HG02610 (cell line): ENCODE measurements around the gene CDC42BPG.

Experiments used
- ATAC-seq: cut with Tn5 transposase; IDR thresholded peaks from one replicate; pipeline ENCODE4 v1.9.1; 2021; ENCODE audit warnings: mild to moderate bottlenecking, moderate library complexity; ENCODE audit not compliant: unreplicated experiment

Gene CDC42BPG

GRCh38 chr11:64810891-64811272 is 33.6 kb downstream of the CDC42BPG start:
- no peak for ATAC-seq

DNA sequence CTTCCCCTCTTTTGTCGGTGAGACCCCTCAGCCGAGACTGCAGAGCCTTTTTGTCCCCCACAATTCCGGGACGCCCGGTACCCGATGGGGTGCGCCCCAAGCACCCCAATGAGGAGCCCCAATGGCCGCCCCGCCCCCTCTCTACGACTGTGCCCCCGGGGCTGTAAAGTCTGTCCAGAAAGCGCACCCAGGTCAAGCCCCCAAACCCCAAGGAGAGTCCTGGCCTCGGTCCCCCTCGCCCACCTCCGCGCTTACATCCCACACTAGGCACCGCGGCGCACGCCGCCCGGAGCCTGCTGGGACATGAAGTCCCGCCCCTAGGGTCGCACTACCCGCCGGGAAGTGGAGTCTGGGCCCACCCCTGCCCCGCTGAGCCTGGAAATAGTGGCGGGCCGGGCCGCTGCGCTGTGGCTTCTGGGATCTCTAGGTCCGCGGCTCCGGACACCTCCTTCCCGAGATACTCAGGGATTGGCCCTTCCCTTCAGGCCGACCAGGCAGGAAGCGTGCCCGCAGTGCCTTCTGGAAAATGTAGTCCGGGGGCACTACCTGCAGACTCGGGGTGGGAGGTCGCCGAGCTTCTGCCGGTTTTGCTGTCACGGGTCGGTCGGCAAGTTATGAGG is 34.1 kb downstream of the CDC42BPG start, which contains the start of gene MEN1:
Gene MEN1, minus strand, starts transcription at position 281 of the 620 bp plus-strand sequence. CDS start 442 bp downstream, outside the sequence.
- ATAC-seq, result peak; percentile 57

GRCh38 chr11:64809781-64810241 is 34.6 kb downstream of the CDC42BPG start:
- ATAC-seq, result no peak

- ATAC-seq, result no peak
Observed at GRCh38 chr11:64805481-64805880, 39.0 kb downstream of the CDC42BPG start.

- no peak for ATAC-seq
Observed at GRCh38 chr11:64804346-64805210, 39.9 kb downstream of the CDC42BPG start.

DNA sequence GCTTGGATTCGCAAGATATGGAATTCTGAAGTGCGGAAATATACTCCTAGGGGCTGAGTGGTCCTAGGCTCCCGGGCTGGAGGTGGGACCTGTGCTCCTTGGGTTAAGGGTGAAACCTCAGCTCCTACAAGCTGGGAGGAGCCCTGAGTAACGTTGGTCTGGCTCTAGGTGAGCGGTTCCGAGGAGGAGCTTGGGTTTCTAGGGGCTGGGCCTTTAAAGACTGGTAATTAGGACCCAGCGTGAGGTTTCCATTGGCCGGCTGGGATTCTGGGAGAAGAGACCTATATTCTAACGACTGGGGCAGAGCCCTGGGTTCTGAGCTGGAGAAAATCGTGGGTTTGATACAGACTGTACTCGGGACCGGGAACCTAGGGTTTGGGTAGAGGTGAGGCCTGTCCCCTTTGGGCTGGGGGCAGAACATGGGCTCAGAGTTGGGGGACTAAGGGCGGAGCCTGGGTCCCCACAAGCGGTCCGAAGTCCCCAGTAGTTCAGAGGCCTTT is 40.6 kb downstream of the CDC42BPG start:
- ATAC-seq, result no peak

GRCh38 chr11:64803158-64803845 is 41.2 kb downstream of the CDC42BPG start, which contains the start of gene MAP4K2:
Gene MAP4K2 (minus strand): TSS chr11:64803214. CDS start chr11:64803149, 65 bp downstream.
- peak; percentile 57 for ATAC-seq

DNA sequence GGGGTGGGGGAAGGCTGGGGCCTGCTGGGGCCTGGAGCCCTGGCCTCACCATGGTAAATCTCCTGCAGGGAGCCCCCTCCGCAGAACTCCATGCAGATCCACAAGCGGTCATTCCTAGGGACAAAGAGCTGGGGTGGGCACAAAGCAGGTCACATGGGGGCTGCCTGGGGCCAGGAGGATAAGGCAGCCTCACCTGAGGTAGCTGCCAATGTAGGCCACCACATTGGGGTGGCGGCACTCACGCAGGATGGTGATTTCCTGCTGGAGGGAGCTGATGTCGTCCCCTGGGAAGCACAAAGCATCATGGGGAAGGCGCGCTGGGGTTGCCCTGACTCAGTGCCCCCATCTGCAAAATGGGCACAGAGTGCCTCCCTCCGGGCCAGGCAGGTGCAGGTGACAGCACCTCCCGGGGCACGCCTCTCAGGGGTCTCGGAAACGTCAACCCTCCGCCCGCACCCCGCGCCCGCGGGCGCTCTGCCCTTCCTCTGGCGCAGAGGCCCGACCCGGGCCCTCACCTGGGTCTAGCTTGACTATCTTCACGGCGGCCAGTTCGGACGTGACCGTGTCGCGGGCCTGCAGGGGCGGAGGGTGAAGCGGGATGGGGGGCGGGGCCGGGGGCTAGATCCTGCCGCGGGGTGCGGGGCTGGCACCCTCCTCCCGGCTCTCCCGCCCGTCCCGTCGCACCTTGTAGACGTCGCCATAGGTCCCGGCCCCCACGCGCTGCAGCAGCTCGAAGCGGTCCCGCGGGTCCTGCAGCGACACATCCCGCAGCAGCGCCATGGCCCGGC is 41.9 kb downstream of the CDC42BPG start:
- ATAC-seq, result no peak

DNA sequence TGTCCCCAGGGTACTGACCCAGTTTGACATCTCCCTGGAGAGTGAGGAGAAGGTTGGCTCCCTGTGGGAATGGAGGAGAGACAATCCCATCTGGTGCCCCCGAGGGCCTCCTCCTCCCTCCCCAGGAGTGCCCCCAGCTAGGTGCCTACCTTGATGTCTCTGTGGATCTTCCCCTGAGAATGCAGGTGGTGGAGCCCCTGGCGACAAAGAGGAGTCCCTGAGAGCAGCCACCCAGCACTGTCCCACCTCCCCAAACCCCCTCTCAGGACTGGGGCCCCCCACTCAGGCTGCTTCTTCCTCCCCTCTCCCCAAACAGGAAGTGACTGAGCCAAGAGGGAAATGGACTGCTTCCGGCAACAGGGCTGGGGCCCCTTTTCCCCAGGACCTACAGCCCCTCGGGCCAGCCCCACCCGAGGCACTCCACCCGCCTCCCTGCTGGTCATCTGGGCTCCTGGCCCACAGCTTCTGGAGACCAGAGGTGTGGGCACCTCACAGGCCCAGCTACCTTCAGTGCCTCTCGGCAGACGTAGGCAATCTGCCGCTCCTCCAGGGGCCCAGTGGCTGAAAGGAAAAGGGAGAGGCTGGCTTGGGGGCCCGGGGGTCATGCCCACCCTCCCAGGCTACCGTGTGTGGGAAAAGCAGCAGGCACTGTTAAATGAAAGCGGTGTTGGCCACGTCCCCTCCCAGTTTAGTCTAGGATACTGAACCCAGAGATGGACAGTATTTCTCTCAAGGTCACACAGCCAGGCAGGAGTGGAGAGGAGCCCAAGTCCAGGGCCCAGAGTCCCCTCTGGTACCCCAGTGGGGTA is 42.7 kb downstream of the CDC42BPG start:
- no peak for ATAC-seq

DNA sequence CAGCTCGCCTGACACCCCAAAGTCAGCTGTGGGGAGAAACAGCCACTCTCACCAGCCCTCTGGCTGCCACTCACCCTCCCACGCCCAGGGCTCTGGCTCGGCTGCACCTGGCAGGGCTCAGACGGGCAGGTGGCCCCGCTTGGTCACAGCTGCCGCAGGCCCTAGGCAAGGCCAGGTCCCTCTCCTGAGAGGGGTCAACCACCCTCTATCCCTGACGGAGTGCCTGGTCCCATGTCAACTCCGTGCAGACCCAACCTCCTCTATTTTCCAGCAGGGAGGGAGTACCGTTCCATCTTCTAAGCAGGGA is 43.3 kb downstream of the CDC42BPG start:
- no peak for ATAC-seq

DNA sequence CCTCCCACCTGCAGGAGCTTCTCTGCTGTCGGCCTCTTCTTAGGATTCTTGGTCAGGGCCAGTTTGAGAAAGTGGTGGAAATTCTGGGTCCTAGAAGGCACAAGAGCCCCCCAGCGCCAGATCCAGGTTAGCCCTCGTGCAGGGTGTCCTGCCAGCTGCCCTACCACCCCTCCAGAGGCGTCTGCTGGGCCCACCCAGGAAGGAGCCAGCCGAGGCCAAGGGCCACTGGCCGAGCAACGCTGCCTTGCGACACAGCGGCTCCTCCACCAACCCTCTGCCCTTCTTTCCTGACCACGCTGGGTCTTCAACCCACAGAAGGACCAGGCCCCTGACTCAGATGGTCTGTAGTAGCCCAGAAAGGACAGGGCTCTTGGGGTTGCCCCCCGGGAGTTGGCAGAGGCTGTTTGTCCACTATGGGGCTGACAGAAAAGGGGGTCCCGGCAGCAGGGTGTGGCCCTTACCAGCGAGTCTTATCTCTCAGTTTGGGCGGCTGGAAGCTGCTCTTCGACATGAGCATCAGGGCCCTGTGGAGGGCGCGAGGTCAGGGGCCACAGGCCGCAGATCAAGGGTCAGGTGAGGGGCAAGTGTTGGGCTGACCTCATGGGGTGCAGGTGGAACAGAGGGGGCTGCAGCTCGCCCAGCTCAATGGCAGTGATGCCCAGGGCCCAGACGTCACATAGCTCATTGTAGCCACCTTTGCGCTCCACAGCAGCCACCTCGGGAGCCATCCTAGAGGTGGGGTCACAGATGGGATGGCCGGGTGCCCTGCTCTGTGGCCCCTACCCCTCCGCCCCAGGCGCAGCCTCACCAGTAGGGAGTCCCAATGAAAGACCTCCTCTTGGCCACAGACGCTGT is 43.9 kb downstream of the CDC42BPG start:
- no peak for ATAC-seq

DNA sequence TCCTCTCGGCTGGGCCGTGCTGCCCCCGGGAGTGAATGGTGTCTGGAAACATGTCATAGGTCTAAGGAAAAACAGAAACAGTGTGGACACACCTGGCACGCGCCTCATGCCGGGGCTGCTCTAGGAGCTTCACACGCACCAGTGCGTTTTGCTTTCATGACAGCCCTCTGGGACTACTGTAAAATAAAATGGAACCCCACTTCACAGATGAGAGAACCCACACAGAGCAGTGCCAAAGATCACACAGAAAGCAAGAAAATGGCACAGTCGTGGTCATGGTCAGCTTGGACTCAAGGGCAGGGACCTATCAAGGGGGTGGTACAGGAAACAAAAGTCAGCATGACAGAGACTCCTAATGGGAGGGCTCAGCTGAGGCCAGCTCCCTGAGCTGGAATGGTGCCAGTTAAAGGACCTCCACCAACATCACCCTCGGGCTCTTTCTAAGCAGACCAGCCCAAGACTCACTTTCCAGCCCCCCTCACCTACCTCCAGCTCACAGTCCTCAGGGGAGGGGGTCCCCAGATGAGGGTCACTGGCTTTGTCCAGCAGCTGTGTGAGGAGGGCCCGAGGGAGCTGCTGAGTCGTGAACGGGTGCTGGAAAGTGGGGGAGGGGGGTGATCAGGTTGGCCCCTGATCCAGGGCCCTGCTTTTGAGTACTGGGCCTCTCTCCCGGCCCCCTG is 44.7 kb downstream of the CDC42BPG start:
- ATAC-seq, result no peak

DNA sequence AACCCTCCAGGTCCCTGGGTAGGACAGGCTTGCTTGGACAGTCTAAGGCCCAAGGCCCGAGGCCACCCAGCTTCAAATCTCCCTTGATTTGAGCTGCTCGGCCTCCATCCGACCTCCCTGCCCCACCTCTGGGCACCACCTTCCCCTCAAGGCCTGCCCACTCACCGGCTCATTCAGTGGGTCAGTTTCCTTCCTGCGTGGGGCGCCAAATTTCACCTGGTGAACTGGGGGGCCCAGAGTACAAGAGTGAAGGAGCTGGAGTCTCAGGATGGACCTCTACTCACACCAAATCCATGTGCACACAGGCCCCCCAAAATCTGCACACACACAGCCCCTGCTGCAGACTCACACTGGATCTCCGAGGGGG is 45.2 kb downstream of the CDC42BPG start:
- no peak for ATAC-seq

DNA sequence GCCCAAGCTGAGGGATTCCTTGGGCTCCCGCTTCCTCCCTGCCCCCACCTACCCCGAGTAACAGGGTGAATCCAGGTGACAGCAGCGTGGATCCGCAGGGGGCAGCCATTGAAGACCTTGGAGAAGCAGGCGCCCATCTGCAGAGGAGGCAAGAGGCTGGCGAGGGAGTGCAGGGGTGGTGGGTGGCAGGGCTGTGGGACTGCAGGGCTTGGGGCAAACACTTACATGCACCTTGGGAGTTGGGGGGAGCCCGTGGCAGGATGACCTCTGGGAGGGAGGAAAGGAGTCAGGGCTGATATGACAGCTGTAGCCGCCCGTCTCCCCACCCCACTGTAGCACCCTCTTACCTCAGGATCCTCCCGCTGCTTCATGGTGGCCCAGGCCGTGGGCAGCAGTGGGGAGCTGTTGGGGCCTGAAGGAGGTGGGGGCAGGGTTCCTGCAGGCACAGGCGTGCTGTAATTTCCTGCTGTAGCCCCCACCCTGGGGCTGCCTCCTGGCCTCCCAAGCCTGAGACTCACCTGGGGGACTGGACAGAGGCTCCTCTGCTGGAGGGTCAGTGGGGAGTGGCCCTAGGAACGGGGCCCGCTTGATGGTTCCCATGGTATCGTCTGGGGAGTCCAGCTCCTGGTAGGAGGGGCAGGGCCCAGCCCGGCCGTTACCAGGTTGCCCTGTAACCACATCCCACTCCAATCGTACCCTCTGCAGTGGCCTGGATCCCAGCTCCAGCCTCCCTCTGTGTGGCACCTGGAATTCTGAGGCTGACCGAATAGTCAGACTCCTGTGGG is 47.5 kb downstream of the CDC42BPG start:
- no peak for ATAC-seq

- no peak for ATAC-seq
Observed at GRCh38 chr11:64796047-64796756, 48.3 kb downstream of the CDC42BPG start.

DNA sequence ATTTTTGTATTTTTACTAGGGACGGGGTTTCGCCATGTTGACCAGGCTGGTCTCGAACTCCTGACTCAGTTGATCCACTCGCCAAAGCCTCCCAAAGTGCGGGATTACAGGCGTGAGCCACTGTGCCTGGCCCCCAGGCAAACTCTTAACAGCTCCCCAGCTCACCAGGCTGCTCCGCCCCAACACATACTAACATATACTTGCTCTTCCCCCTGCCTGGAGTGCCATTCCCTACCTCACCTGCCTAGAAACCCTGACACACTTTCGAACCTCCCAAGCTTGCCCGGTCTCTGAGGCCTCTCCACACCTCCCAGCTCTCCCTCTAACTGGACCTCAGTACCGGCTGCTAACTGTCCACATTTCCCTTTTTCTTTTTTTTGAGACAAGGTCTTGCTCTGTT is 49.9 kb downstream of the CDC42BPG start:
- ATAC-seq, result no peak
